ENCODE results near the gene POFUT2. TPM values are rescaled to one million over a fixed set of nuclear protein-coding genes. Genes with fewer than 3 reads are reported as not detected.

Gene POFUT2
- total RNA-seq, 1 experiment from 2014 or later: 33.0 TPM

- Histone ChIP-seq H3K36me3 (no peaks in the 10 kb centered on the region), H3K4me3 (no peak overlapping the region), H3K9me3 (peaks cover 16% of the 10 kb centered on the region), H3K27me3 (no peaks in the 10 kb centered on the region)
- DNase-seq: no peak
Measured at GRCh38 chr21:45219517-45219916, 68.2 kb downstream of the POFUT2 start.

- no peaks in the 10 kb centered on the region for H3K36me3 ChIP-seq
- no peak for DNase-seq
- peaks cover 16% of the 10 kb centered on the region for H3K9me3 ChIP-seq
- no peak overlapping the region for H3K4me3 ChIP-seq
- H3K27me3 ChIP-seq: no peaks in the 10 kb centered on the region
Measured at GRCh38 chr21:45217010-45217409, 70.7 kb downstream of the POFUT2 start.

GRCh38 chr21:45215213-45215612 is 72.5 kb downstream of the POFUT2 start:
- H3K27me3 ChIP-seq: no peaks in the 10 kb centered on the region

More at GRCh38 chr21:45215213-45215612, 72.5 kb downstream of the POFUT2 start:
- Histone ChIP-seq H3K9me3 (peaks cover 16% of the 10 kb centered on the region), H3K4me3 (no peak overlapping the region), H3K36me3 (no peaks in the 10 kb centered on the region)
- no peak for DNase-seq

Other genes starting within 250 kb of the POFUT2 start
- 2.9 and 15.3 TPM in 2 replicates for gene ADARB1, start 213.3 kb downstream of the POFUT2 start, total RNA-seq (2014; rRNA removed; shearing (Covaris generic); ENCODE audit: low replicate concordance)
- 22.4 and 26.4 TPM in 2 replicates for gene COL18A1, start 117.3 kb upstream of the POFUT2 start, total RNA-seq (2014; rRNA removed; shearing (Covaris generic); ENCODE audit: low replicate concordance)

Data from MG63 (cell line).